Memory B cell (primary cell): ENCODE results near the gene SYNGR2.

Experiments used
- ATAC-seq: fragments of 150-1000 bp; cut with Tn5 transposase; 2 replicates; pipeline ENCODE4 v1.10.0; 2021; ENCODE audit warnings: low read depth, mild to moderate bottlenecking, moderate library complexity
- DNase-seq, 2 donors: peaks; one replicate each; pipeline ENCODE4 v3.0.0; 2022; ENCODE audit warnings: low spot score in 2 of 2
- H3K27ac Mint-ChIP-seq: one replicate; pipeline ENCODE4 v1.8.0; 2022; ENCODE audit warnings: mild to moderate bottlenecking, moderate library complexity, mixed read lengths
- H3K27me3 Mint-ChIP-seq: one replicate; pipeline ENCODE4 v1.8.0; 2022; ENCODE audit warnings: mixed read lengths
- H3K36me3 Mint-ChIP-seq: one replicate; pipeline ENCODE4 v1.8.0; 2022; ENCODE audit warnings: mild to moderate bottlenecking, mixed read lengths
- H3K4me1 Mint-ChIP-seq: one replicate; pipeline ENCODE4 v1.8.0; 2022; ENCODE audit warnings: mixed read lengths
- H3K4me3 Mint-ChIP-seq: one replicate; pipeline ENCODE4 v1.8.0; 2022; ENCODE audit warnings: mild to moderate bottlenecking, moderate library complexity, mixed read lengths
- H3K9me3 Mint-ChIP-seq: one replicate; pipeline ENCODE4 v1.8.0; 2022; ENCODE audit warnings: mixed read lengths

The SYNGR2 gene

GRCh38 chr17:78126895-78127238 is 41.5 kb upstream of the SYNGR2 start:
- Mint-ChIP-seq H3K36me3 (peaks cover 25% of the 10 kb centered on the region), H3K27me3 (no peaks in the 10 kb centered on the region), H3K4me3 (peak overlapping the region; percentile 94), H3K4me1 (peaks cover 59% of the 10 kb centered on the region), H3K9me3 (no peaks in the 10 kb centered on the region), H3K27ac (peak overlapping the region; percentile 89)
- no peak for ATAC-seq
- DNase-seq, result no peak

GRCh38 chr17:78127239-78127887 is 41.0 kb upstream of the SYNGR2 start:
- Mint-ChIP-seq H3K36me3 (peaks cover 28% of the 10 kb centered on the region), H3K27me3 (no peaks in the 10 kb centered on the region), H3K27ac (peak overlapping the region; percentile 89), H3K4me3 (peak overlapping the region; percentile 94), H3K4me1 (peaks cover 58% of the 10 kb centered on the region), H3K9me3 (no peaks in the 10 kb centered on the region)
- ATAC-seq (peak; percentile 20), DNase-seq (peak in 1 of 2 donors; percentile 56)

GRCh38 chr17:78127888-78128550 is 40.4 kb upstream of the SYNGR2 start:
- no peak for ATAC-seq
- no peaks in the 10 kb centered on the region for H3K27me3 Mint-ChIP-seq
- H3K4me3 Mint-ChIP-seq, result peak overlapping the region; percentile 98
- H3K9me3 Mint-ChIP-seq, result no peaks in the 10 kb centered on the region
- no peak for DNase-seq
- H3K27ac Mint-ChIP-seq, result peak overlapping the region; percentile 89
- peaks cover 61% of the 10 kb centered on the region for H3K4me1 Mint-ChIP-seq
- H3K36me3 Mint-ChIP-seq, result peaks cover 28% of the 10 kb centered on the region

- Mint-ChIP-seq H3K36me3 (peaks cover 21% of the 10 kb centered on the region), H3K4me1 (peaks cover 60% of the 10 kb centered on the region), H3K9me3 (no peaks in the 10 kb centered on the region), H3K4me3 (peak within 1 kb of the TSS; percentile 98), H3K27ac (peak within 1 kb of the TSS; percentile 91), H3K27me3 (no peaks in the 10 kb centered on the region)
- DNase-seq (peak; percentile 59 to 65), ATAC-seq (peak; percentile 34)
These were observed 39.6 kb upstream of the SYNGR2 start, which contains the start of gene TMC6 for GRCh38 chr17:78128551-78129350. TSS of gene TMC6 (minus strand) at chr17:78128755. CDS start at chr17:78126832, 1,923 bp downstream.

- H3K27ac Mint-ChIP-seq, result peak overlapping the region; percentile 91
- no peaks in the 10 kb centered on the region for H3K9me3 Mint-ChIP-seq
- ATAC-seq, result peak; percentile 8
- H3K27me3 Mint-ChIP-seq, result no peaks in the 10 kb centered on the region
- H3K4me3 Mint-ChIP-seq, result peak overlapping the region; percentile 98
- no peak for DNase-seq
- peaks cover 60% of the 10 kb centered on the region for H3K4me1 Mint-ChIP-seq
- peaks cover 21% of the 10 kb centered on the region for H3K36me3 Mint-ChIP-seq
These were observed 38.9 kb upstream of the SYNGR2 start for GRCh38 chr17:78129351-78130089.

- peaks cover 20% of the 10 kb centered on the region for H3K36me3 Mint-ChIP-seq
- no peak for ATAC-seq
- no peak for DNase-seq
- H3K27ac Mint-ChIP-seq, result peak overlapping the region; percentile 91
- H3K4me1 Mint-ChIP-seq, result peaks cover 58% of the 10 kb centered on the region
- H3K27me3 Mint-ChIP-seq, result no peaks in the 10 kb centered on the region
- H3K9me3 Mint-ChIP-seq, result no peaks in the 10 kb centered on the region
- H3K4me3 Mint-ChIP-seq, result peak overlapping the region; percentile 98
These were observed 38.3 kb upstream of the SYNGR2 start for GRCh38 chr17:78130090-78130436.

- Mint-ChIP-seq H3K27ac (peak within 1 kb of the TSS; percentile 91), H3K9me3 (no peaks in the 10 kb centered on the region), H3K4me3 (peak within 1 kb of the TSS; percentile 98), H3K36me3 (peaks cover 23% of the 10 kb centered on the region), H3K27me3 (no peaks in the 10 kb centered on the region), H3K4me1 (peaks cover 61% of the 10 kb centered on the region)
- DNase-seq (peak in 1 of 2 donors; percentile 56), ATAC-seq (peak; percentile 20)
These were observed 37.8 kb upstream of the SYNGR2 start, which contains the start of gene TMC8 for GRCh38 chr17:78130437-78131101. TSS of gene TMC8 (plus strand) at chr17:78130771. CDS start at chr17:78131589, 818 bp downstream.

- peak overlapping the region; percentile 98 for H3K4me3 Mint-ChIP-seq
- H3K36me3 Mint-ChIP-seq, result peaks cover 27% of the 10 kb centered on the region
- H3K4me1 Mint-ChIP-seq, result peaks cover 63% of the 10 kb centered on the region
- H3K27me3 Mint-ChIP-seq, result no peaks in the 10 kb centered on the region
- H3K27ac Mint-ChIP-seq, result peak overlapping the region; percentile 91
- DNase-seq (peak in 1 of 2 donors; percentile 62), ATAC-seq (no peak)
- H3K9me3 Mint-ChIP-seq, result no peaks in the 10 kb centered on the region
These were observed 37.0 kb upstream of the SYNGR2 start for GRCh38 chr17:78131172-78132083.

- ATAC-seq (peak; percentile 60), DNase-seq (peak; percentile 71 to 84)
- H3K9me3 Mint-ChIP-seq, result no peaks in the 10 kb centered on the region
- H3K4me1 Mint-ChIP-seq, result peaks cover 59% of the 10 kb centered on the region
- H3K27me3 Mint-ChIP-seq, result no peaks in the 10 kb centered on the region
- H3K27ac Mint-ChIP-seq, result peak overlapping the region; percentile 56
- peaks cover 26% of the 10 kb centered on the region for H3K36me3 Mint-ChIP-seq
- peak overlapping the region; percentile 93 for H3K4me3 Mint-ChIP-seq
These were observed 36.2 kb upstream of the SYNGR2 start for GRCh38 chr17:78132084-78132676.

- ATAC-seq, result no peak
- H3K4me1 Mint-ChIP-seq, result peaks cover 60% of the 10 kb centered on the region
- peak overlapping the region; percentile 56 for H3K27ac Mint-ChIP-seq
- DNase-seq, result peak in 1 of 2 donors; percentile 58
- no peaks in the 10 kb centered on the region for H3K27me3 Mint-ChIP-seq
- H3K36me3 Mint-ChIP-seq, result peaks cover 31% of the 10 kb centered on the region
- peak overlapping the region; percentile 93 for H3K4me3 Mint-ChIP-seq
- H3K9me3 Mint-ChIP-seq, result no peaks in the 10 kb centered on the region
These were observed 35.6 kb upstream of the SYNGR2 start for GRCh38 chr17:78132767-78133178.

GRCh38 chr17:78133179-78133951 is 35.0 kb upstream of the SYNGR2 start:
- Mint-ChIP-seq H3K9me3 (no peaks in the 10 kb centered on the region), H3K4me1 (peaks cover 64% of the 10 kb centered on the region), H3K36me3 (peaks cover 31% of the 10 kb centered on the region), H3K27ac (peak overlapping the region; percentile 56), H3K27me3 (no peaks in the 10 kb centered on the region), H3K4me3 (peak overlapping the region; percentile 93)
- ATAC-seq (no peak), DNase-seq (no peak)
